Muscle layer of colon (tissue), 2 donors: Measurements from ENCODE around the gene TMEM11.

ENCODE experiments used
- H3K27ac ChIP-seq: one replicate; pipeline ENCODE4 v1.7.0; 2013; ENCODE audit warnings: low read depth, mild to moderate bottlenecking, low read length, moderate library complexity
- H3K27me3 ChIP-seq, 2 donors: one replicate each; pipeline ENCODE4 v1.7.0; 2013; ENCODE audit warnings: low read length in 2 of 2, mild to moderate bottlenecking in 2 of 2; ENCODE audit not compliant: insufficient read depth in 2 of 2, control insufficient read depth in 1 of 2
- H3K36me3 ChIP-seq: one replicate; pipeline ENCODE4 v1.7.0; 2013; ENCODE audit warnings: mild to moderate bottlenecking, low read length; ENCODE audit not compliant: insufficient read depth
- H3K4me1 ChIP-seq: one replicate; pipeline ENCODE4 v1.7.0; 2013; ENCODE audit warnings: mild to moderate bottlenecking, low read length; ENCODE audit not compliant: insufficient read depth
- H3K4me3 ChIP-seq, 2 donors: one replicate each; pipeline ENCODE4 v1.7.0; 2013; ENCODE audit warnings: low read length in 2 of 2, low read depth in 1 of 2, mild to moderate bottlenecking in 1 of 2, moderate library complexity in 1 of 2
- H3K9ac ChIP-seq: one replicate; pipeline ENCODE4 v1.7.0; 2013; ENCODE audit warnings: low read length
- H3K9me3 ChIP-seq: one replicate; pipeline ENCODE4 v1.7.0; 2013; ENCODE audit warnings: mild to moderate bottlenecking, low read length
- donor health status: abdominal sarcoma.
- donor health status: Adenocarcinoma of cecum.

Gene TMEM11, protein sequence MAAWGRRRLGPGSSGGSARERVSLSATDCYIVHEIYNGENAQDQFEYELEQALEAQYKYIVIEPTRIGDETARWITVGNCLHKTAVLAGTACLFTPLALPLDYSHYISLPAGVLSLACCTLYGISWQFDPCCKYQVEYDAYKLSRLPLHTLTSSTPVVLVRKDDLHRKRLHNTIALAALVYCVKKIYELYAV

DNA sequence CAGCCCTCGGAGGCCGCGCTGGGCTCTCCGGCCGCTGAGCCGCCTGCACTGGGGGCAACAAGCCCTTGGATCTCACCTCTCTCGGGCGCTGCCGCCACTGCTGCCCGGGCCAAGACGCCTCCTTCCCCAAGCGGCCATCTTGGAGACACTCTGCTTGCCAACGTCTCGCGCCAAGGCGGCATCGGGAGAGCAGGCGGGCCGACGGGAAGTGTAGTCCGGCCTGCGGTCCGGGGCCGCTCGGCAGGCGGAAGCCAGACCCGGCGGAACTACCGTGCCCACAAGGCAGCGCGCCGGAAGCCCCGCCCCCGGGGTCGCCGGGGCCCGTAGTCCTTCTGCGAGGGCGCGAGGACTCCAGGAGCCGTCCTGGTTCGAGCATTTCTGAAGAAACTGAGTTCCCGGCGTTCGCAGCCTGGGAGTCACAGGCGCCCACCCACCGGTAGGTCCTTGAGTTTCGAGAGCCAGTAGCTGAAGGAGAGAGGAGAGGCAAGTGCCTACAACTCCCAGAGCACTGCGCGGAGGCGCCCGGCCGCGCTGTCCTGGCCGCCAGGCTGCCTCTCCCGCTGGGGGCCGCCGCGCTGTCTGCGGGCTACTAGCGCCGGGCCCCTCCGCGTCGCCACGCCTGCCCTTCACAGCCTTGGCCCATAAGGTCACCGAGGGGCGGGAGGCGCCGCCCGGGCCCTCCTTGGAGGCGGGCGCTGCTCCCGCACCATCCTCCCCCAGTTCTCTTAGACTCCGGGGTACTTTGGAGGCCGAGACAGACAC lies at the start of gene TMEM11:
TMEM11 (minus strand) TSS at position 147 of the 762 bp plus-strand sequence; CDS start at position 138, 9 bp downstream.
- H3K36me3 ChIP-seq = peaks cover 19% of the 10 kb centered on the region
- H3K27me3 ChIP-seq = no peaks in the 10 kb centered on the region
- peak within 1 kb of the TSS; percentile 83 for H3K9ac ChIP-seq
- H3K4me3 ChIP-seq = peak within 1 kb of the TSS; percentile 81 to 99
- H3K9me3 ChIP-seq = no peaks in the 10 kb centered on the region
- H3K4me1 ChIP-seq = peaks cover 43% of the 10 kb centered on the region
- peak within 1 kb of the TSS; percentile 84 for H3K27ac ChIP-seq

DNA sequence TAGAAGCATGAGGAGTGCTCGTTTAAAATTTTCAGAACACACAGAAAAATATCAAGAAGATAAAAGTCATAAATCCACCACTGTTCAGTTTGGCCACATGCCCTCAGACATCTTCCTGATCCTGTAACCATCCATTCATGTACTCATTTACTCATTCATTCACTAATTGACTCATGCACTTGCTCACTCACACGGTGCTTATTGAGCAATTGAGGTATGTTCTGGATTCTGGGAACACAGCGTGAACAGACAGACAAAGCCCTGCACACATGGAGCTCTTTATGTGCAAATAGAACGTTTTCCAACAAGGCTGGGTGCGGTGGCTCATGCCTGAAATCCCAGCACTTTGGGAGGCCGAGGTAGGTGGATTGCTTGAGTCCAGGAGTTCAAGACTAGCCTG lies 49.4 kb upstream of the TMEM11 start:
- Histone ChIP-seq H3K4me1 (no peaks in the 10 kb centered on the region), H3K9me3 (no peaks in the 10 kb centered on the region), H3K27ac (no peak overlapping the region), H3K36me3 (no peaks in the 10 kb centered on the region), H3K27me3 (no peaks in the 10 kb centered on the region), H3K4me3 (no peak overlapping the region), H3K9ac (no peak overlapping the region)

DNA sequence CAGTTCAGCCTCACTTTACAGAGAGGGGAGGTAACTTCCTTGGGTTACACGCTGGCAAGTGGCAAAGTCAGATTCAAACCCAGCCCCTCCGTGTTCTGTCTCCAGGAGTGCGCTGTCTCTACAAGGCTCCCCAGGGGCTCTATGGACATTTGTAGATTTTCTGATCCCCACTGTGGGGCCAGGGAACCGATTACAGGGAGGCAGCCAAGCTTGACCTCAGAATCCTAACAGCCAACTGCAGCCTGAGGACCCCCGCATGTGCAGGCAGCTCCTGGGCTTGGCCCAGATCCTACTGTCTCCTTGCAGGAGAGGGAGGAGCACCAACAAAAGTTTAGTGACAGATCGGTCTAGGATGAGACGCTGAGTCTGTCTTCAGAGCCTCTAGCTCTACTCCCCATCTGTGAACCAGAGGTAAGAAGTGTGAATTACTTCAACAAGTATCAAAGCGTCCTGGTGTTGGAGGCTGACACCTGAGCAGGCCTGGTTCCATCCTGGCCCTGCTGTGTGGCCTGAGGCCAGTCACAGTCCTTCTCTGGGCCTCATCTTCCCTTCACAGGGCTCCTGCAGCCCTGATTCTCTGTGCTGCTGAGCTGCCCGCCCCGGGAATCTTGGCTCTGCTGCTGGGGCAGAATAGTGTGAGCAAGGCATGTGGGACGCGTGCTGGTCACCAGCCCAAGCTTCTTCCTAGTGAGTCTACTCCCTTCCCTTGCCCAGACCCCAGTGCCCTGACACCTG lies 48.5 kb upstream of the TMEM11 start:
- no peak overlapping the region for H3K27ac ChIP-seq
- H3K4me1 ChIP-seq = no peaks in the 10 kb centered on the region
- no peaks in the 10 kb centered on the region for H3K36me3 ChIP-seq

DNA sequence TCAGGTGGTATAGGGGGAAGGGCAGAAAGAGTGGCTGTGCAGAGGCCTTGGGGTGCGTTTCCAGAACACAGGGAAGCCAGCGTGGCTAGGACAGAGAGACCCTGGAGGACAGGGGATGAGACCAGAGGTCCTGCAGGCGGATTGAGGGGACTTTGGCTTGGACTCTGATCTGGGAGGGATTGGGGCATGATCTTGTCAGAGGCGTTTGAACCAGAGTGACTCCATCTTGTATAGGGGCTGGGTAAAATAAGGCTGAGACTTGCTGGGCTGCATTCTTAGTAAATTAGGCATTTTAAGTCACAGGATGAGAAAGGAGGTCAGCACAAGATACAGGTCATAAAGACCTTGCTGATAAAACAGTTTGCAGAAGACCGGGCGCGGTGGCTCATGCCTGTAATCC lies 44.6 kb upstream of the TMEM11 start:
- H3K9me3 ChIP-seq = no peaks in the 10 kb centered on the region
- peaks cover 6% of the 10 kb centered on the region for H3K4me1 ChIP-seq
- no peak overlapping the region for H3K4me3 ChIP-seq
- H3K27ac ChIP-seq = no peak overlapping the region
- no peak overlapping the region for H3K9ac ChIP-seq
- no peaks in the 10 kb centered on the region for H3K27me3 ChIP-seq
- no peaks in the 10 kb centered on the region for H3K36me3 ChIP-seq

More for the DNA sequence above, 48.5 kb upstream of the TMEM11 start:
- H3K4me3 ChIP-seq = no peak overlapping the region
- no peaks in the 10 kb centered on the region for H3K27me3 ChIP-seq
- no peaks in the 10 kb centered on the region for H3K9me3 ChIP-seq
- no peak overlapping the region for H3K9ac ChIP-seq

DNA sequence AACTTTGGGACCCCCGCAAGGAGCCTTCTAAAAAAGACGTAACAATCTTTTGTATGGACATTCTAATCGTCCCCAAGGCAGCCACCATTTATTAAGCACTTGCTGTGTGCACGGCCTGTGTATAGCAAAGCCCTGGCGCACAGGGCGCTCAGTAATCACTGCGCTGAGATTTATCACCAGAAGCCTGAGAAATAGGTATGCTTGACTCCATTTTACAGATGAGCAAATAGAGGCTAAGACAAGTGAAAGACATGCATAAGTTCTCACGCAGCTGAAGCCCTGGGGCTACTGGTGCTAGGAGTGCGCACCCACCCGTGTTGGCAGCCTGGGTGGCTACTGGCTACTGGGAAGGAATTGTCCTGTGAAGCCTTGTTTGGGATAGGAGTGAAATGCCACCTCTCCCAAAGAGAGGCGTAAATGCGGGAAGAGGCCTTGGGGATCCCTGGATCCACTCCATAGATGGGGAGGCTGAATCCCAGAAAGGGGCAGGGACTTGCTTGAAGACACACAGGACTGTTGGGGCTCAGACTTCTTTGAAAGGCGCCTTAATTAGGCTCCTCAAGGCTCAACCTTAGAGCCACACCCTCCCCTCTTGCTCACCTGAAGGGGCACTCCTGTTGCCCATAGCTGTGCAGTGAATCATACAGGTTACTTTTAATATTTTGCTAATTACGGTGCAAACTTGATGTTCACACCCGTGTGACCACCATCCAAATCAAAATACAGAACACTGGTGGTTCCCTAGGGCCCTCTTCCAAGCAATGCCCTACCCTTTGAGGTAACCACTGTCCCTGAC lies 39.9 kb upstream of the TMEM11 start:
- Histone ChIP-seq H3K4me3 (peak overlapping the region; percentile 64 to 71), H3K4me1 (peaks cover 21% of the 10 kb centered on the region), H3K27me3 (no peaks in the 10 kb centered on the region), H3K27ac (peak overlapping the region; percentile 89), H3K9ac (no peak overlapping the region), H3K9me3 (no peaks in the 10 kb centered on the region), H3K36me3 (no peaks in the 10 kb centered on the region)

DNA sequence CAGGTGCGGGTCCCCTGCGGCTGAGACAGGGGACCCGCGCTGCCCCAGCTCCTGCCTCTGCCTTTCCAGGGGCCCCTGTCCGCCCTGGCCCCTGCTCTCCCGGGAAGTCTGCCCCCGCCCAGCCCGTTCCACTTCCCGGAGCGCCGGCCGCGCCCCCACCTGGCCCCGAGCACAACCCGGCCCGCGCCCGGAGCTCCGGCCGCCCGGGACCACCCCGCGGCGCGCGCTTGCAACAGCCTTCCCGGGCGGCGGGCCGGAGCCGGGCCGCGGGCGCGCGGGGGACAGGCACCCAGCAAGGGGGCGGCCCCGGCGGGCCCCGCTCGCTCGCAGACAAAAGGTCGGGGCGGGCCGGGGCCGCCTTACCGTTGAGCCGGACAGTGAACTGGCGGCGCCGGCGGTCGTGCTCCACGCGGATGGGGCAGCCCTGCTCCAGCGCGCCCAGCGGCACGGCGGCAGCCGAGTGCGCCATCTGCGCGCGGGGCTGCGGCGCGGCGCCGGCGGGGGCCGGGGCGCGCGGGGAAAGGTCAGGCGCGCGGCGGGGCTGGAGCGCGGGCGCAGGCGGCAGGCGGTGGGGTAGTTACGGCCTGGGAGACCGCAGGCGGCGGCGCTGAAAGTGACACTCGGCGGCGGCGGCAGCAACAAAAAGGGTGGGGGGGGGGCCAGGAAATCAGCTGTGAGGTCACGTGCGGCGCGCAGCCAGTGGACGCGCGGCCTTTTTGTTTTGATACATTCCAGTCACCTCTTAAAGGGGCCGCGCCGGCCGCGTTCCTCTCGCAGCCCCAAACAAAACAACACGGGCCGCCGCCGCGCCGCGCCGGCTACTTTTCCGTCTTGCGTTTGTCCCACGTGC lies 39.1 kb upstream of the TMEM11 start, which contains the start of gene NATD1:
NATD1 (minus strand) TSS at position 615 of the 850 bp plus-strand sequence; CDS start at position 469, 146 bp downstream.
- peak within 1 kb of the TSS; percentile 89 for H3K27ac ChIP-seq
- H3K9me3 ChIP-seq = no peaks in the 10 kb centered on the region
- no peaks in the 10 kb centered on the region for H3K27me3 ChIP-seq
- peak within 1 kb of the TSS; percentile 64 to 71 for H3K4me3 ChIP-seq
- H3K4me1 ChIP-seq = peaks cover 21% of the 10 kb centered on the region
- no peaks in the 10 kb centered on the region for H3K36me3 ChIP-seq
- peak within 1 kb of the TSS; percentile 50 for H3K9ac ChIP-seq

DNA sequence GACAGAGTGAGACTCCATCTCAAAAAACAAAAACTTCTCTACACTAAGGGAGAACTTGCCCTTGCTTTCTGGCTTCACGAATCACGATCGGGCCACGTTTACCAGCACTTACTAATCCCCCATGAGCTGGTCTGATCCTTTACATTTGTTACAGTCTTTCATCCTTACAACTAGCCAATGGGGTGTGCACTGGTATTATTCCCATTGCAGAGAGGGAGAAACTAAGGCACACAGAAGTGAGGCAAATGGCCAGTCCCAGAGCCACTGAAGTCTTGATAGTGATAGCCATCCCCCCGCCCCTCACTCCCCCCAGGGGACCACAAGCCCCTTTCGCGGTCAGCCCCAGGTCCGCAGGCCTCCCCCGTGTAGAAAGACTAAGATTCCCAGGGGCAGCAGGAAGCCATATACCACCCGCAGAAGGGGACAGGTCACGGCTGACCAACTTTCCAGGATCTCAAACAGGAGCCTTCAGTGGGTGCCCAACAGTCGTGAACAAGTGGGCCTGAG lies 38.4 kb upstream of the TMEM11 start:
- Histone ChIP-seq H3K4me1 (peaks cover 21% of the 10 kb centered on the region), H3K4me3 (peak overlapping the region; percentile 60 to 71), H3K9ac (peak overlapping the region; percentile 50), H3K27me3 (no peaks in the 10 kb centered on the region), H3K9me3 (no peaks in the 10 kb centered on the region), H3K36me3 (no peaks in the 10 kb centered on the region), H3K27ac (peak overlapping the region; percentile 34)

DNA sequence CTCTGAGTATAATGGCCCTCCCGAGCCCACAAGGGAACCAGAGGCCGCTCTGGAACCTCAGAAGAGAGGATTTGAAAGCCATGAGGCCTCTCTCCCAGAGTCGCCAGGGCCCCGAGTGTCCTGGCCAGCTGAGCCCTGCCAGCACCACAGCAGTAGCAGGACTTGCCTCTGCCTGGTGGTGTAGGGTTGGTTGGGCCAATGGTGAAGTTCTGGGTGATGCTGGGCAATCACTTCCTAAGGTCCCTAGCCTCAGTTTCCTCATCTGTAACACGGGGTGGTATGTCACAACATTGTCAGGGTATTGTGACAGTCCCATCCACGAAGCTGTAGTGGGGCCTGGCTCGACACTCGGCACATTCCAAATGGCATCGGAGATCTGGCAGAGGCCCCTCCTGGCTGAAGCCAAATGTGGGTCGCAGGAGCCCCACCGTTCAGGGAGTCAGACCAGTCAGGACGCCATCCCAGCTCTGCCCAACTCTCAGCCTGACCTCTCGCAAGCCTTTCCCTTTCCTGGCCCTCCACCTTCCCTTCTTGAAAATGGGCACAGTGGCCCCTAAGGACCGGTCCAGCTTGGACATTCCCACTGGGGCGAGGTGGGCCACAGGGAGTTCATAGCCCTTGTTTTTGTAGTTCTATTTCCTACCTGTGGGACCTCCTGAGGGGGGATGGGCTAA lies 37.5 kb upstream of the TMEM11 start:
- no peaks in the 10 kb centered on the region for H3K9me3 ChIP-seq
- H3K4me3 ChIP-seq = no peak overlapping the region
- H3K9ac ChIP-seq = no peak overlapping the region
- H3K36me3 ChIP-seq = no peaks in the 10 kb centered on the region
- H3K27ac ChIP-seq = no peak overlapping the region
- H3K27me3 ChIP-seq = no peaks in the 10 kb centered on the region
- peaks cover 21% of the 10 kb centered on the region for H3K4me1 ChIP-seq

DNA sequence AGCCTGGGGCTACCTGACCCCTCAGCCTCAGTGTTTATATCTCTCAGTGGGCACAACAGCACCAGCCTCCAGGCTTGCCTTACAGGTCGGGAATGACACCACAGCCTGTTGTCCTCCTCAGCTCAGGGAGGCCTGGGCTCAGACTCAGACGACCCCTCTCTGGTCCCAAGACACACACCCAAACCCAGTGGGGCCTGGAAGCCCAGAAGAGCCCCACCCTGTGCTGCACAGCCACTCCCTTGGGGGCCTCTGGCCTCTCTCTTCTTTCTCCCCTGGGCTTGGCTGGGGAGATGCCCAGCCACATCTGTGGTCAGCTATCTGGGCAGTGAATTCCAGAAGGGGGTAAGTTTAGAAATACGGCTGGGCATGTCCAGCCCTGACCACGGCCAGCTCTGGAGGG lies 36.9 kb upstream of the TMEM11 start:
- Histone ChIP-seq H3K4me1 (peaks cover 21% of the 10 kb centered on the region), H3K9me3 (no peaks in the 10 kb centered on the region), H3K4me3 (no peak overlapping the region), H3K36me3 (no peaks in the 10 kb centered on the region), H3K9ac (no peak overlapping the region), H3K27ac (no peak overlapping the region), H3K27me3 (no peaks in the 10 kb centered on the region)
